Inflammatory macrophage (primary cell): ENCODE data around the gene ZNF48.
"Not testable (repeated sequence)": the region's sequence is repeated elsewhere in the genome, so short reads cannot be mapped to it uniquely, and the experiment has no call there.

Source experiments
- DNase-seq, 2 donors: peaks; one replicate each; pipeline ENCODE4 v3.0.0-alpha.2; 2020 to 2022

Gene ZNF48

DNA sequence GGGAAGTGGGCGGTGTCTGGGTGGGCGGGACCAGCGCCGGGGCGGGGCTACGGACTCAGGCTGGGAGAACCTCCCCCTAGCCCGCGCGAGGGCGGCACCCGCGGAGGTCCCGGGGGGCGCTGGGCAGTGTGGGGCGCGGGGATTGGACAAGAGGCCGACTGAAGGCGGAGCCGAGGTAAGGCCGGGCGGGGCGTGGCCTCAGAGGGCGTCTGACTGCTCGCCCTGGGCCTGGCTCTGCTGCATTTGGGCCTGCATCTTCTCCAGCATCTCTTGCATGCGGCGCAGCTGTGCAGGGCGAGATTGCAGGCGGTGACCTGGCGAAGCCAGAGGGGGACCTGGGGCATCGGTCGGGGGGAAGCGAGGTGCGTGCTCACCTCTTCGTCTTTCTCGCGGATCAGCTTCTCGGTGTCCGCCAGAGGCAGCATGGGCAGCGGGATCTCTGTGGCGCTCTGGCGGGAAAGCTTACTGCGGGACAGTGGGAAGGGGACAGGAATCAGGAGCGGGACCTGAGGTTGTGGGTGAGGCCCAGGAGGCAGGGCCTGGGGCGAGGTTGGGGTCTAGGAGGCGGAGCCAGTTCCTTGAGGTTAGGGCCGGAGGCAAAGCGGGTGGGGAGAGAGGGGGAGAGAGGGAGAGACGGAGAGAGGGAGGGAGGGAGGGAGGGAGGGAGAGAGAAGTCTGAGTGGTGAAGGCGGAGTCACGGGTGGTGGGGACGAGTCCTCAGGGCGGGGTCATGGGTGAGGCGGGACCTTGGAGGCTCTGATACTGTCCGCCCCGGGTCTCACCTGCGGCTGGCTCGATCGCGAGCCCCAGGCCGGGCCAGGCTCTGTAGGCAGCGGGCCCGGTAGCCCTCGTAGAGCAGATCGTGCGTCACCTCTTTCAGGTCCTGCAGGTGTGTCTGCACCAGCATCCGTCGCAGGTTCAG is 16.7 kb upstream of the ZNF48 start:
- DNase-seq: peak; percentile 98

DNA sequence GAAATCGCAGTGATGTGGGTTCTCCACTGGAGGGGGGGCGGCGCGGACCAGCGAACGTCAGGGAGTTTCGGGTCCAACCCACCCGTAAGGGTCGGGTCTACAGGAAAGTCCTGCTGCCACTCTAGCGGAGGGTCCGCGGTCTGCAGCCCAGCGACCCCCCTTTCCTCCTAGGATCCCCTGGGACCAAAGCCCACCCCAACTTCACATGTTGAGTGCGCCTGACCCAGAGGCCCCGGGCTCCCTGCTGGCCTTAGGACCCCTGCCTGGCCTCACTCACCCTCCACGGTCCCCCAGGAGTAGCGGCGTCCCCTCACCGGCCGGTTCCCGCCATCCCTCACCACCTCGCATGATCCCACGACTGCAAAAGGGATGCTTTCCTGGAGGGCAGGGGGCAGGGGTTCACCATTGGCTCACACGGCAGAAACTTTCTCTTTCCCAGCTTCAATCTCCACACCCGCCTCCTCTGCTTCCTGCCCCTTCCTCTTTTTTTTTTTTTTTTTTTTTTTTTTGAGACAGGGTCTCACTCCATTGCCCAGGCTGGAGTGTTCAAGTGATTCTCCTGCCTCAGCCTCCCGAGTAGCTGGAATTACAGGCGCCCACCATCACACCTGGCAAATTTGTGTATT is 15.9 kb upstream of the ZNF48 start:
- DNase-seq: no peak

DNA sequence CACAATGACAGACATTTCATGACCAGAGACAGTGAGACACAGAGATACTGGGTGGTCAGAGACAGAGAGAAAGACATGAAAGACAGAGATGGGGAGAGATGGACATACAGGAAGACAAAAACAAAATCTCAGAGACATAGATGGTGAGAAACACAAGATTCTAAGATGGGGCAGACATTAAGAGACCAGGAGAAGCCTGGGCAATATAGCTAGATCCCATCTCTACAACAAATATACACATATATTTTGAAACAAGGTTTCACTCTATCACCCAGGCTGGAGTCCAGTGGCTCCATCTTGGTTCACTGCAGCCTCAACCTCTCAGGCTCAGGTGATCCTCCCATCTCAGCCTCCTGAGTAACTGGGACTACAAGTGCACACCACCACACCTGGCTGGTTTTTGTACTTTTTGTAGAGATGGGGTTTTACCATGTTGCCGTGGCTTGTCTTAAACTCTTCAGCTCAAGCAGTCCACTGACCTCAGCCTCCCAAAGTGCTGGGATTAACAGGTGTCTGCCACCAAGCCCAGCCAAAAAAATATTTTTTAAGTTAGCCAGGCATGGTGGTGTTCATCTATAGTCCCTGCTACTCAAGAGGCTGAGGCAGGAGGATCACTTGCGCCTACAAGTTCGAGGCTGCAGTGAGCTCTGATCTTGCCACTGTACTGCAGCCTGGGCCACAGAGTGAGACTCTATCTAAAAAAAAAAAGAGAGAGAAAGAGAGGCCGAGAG is 15.0 kb upstream of the ZNF48 start:
- DNase-seq: no peak

DNA sequence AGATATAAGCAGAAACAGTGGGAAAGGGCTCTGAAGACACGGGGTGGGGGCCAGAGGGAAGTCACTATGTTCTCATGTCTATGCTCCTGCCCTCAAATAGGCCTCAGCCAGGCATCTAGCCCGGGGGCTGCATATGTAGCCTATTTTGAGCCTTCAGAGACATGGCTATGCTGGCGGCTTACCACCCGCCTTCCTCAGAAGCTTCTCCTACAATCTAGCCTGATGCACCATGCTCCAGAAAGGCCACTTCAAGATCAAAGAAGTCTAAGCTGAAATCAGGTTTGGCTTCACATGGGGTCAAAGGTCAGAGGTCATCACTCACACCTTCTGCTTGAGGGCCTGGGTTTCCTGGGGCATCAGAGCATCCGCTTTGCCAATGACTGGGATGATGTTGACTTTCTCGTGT is 14.4 kb upstream of the ZNF48 start:
- no peak for DNase-seq

DNA sequence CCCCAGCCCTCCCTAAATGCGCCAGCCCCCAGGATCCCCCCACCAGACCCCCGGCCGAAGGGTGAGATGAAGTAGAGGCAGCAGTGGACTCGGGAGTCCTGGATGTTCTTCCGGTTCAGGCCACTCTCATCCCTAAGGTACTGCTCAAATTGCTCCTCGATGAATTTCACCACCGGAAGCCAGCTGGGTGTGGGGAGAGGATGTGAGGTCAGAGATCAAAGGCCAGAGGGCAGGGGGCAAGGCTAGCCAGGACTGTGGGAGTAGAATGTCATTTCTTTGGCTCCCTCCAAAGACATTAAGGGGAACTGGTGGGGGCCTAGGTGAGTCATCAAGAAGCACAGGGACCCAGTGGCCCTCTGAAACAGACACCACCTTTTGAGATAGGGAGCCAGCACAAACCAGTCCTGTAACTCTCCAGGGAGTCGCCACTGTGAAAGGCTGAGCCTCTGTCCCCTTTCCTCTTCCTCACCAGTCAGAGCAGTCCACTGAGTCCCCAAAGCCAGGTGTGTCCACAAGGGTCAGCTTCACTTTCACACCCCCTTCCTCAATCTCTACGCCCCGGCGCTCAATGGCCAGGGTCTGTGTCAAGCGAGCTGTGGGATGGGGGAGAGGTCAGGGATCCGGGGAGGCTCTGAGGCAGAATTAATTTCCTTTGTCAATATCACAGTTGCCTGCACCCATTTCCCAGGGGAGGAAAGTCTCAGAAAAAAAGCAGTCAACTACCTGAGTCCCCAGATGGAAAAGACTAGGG is 13.8 kb upstream of the ZNF48 start:
- DNase-seq: no peak

DNA sequence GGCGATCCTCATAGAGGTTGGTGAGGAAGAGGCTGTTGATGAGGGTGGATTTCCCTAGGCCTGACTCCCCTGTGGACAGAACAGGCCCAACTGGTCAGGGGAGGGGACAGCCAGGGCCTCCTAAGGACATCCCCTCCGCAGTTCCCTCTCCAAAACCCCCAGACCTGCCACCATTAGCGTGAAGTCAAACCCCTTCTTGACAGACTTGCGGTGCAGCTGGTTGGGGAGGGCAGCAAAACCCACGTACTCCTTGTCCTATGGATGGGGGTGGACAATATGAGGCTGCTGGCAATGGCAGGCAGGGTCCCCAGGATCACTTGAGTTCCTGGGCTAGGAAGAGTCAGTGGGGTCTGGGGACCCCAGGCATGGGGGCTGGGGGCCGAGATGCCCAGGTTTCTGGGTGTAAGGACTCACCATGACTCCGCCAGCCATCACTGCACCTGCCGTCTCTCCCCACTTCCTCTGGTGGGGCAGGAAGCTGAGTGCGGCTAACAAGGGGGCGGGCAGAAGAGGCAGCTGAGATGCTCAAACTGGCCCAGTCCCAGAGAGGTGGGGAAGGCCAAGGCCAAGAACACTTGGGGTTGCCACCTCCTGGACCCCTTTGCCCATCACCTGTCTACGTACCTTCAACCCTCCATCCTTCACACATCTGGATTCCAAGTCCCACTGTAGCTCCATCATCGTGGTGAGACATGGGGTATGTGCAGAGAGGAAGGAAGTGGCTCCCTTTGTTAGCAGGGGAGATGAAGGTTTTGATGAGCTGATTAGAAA is 12.9 kb upstream of the ZNF48 start, which contains the start of gene SEPTIN1:
Gene SEPTIN1, minus strand, starts transcription at position 451 of the 771 bp plus-strand sequence. Its CDS starts 19 bp downstream, at position 432.
- DNase-seq: no peak

DNA sequence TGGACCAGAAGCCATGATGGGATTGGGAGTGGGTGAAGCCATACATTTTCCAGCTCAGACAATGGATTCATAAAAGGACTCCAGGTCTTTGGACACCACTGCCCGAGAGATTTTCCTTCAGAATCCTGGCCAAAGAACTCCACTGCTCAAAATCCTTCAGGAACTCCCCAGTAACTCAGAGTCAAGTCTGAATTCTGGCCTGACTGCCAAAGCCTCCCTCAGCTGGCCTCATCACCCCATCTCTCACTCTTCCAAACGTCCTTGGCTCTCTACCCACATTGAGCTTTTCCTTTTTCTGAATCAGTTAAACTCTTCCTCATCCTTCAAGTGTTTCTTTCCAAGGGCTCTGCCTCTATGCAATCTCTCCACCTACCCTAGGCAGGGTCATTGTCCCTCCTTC is 11.7 kb upstream of the ZNF48 start:
- no peak for DNase-seq

DNA sequence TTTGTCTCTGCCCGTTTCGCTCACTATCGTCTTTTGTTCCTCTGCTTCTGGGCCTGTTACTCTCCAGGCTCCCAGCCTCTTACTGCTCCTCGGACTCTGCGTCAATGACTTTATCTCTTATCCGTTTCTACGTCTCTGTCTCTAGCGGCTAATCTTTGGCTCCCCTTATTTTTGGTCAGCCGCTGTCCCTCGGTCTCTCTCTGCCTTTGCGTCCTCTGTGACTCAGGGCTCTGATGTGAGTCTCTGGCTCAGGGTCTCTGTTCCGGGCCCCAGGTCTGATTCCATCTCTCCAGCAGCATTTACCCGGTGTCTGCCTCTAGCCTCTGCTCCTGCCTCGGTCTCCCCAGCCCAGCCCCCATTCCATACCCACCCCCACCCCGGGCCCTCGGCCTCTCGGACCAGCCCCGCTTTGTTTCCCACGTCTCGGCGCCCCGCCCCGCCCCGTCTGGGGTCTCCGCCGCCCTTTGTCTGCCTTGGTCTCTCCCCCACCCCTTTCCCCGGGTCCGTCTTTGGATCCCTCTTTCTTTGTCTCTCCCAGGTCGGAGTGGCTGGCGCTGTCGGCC is 547 bp upstream of the ZNF48 start:
- no peak for DNase-seq

DNA sequence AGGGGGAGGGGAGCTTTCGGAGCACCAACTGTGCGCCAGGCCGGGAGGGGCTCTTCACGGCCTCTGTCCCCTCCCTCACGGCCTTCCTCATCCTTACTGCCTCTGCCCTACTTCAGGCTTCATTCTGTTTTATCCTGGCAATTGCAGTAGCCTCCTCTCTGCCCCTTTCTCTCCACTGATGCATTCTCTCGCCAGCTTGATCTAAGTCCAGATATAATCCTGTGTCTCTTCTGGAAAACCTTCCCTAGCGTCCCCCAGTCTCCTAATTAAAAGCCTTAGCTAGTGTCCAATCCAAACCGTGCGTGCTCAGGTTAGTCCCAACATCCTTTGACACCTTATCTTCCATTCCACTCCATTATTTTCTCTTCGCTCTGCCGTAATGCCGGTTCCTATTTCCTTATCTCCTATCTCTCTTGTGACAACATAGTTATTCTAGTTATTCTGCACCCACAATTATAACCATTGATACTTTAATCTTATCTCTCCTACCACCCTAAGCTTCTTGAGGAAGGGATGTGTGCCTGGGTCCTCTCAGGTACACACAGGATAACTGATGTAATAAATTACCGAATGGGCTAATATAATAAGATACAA is 869 bp downstream of the ZNF48 start:
- no peak for DNase-seq

DNA sequence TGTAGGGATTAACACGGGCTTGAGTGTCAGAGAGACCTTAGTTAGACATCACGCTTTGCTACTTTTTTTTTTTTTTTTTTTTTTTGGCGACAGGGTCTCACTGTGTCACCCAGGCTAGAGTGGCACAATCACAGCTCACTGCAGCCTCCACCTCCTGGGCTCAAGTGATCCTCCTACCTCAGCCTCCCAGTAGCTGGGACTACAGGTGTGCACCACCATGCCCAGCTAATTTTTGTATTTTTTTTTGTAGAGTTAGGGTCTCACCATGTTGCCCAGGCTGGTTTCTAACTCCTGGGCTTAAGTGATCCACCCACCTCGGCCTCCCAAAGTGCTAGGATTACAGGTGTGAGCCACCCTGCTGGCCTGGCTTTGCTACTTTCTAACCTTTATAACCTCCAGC is 1.4 kb downstream of the ZNF48 start:
- DNase-seq: not testable (repeated sequence)

DNA sequence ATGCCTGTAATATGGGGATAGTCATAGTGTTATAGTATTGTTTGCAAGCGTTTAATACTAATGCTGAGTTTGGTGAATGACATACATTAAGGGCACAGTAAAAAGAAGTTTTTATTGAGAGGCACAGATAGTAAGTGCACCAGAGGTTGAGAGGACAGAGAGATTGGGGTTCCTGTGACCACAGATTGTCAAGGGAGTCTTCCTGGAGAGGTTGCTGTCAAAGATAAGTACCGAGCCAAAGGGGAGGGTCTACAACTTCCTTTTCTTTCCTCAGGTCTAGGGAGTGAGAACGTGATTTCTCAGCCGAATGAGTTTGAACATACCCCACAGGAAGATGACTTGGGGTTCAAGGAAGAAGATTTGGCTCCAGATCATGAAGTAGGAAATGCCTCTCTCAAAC is 1.8 kb downstream of the ZNF48 start:
- DNase-seq: no peak

DNA sequence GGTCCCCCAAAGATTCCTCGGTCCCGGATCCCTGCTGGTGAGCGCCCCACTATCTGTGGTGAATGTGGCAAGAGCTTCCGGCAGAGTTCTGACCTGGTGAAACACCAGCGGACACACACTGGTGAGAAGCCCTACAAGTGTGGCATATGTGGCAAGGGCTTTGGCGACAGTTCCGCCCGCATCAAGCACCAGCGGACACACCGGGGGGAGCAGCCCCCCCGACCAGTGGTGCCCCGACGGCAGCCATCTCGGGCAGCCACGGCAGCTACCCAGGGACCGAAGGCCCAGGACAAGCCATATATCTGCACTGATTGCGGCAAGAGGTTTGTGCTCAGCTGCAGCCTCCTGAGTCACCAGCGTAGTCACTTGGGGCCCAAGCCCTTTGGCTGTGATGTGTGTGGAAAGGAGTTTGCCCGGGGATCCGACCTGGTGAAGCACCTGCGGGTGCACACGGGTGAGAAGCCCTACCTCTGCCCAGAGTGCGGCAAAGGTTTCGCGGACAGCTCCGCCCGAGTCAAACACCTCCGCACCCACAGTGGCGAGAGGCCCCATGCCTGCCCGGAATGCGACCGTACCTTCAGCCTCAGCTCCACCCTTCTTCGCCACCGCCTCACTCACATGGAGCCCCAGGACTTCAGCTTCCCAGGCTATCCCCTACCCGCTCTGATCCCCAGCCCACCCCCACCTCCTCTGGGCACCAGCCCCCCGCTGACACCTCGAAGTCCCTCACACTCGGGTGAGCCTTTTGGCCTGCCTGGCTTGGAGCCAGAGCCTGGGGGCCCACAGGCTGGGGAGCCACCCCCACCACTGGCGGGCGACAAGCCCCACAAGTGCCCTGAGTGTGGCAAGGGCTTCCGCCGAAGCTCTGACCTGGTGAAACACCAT is 2.8 kb downstream of the ZNF48 start:
- DNase-seq: no peak

DNA sequence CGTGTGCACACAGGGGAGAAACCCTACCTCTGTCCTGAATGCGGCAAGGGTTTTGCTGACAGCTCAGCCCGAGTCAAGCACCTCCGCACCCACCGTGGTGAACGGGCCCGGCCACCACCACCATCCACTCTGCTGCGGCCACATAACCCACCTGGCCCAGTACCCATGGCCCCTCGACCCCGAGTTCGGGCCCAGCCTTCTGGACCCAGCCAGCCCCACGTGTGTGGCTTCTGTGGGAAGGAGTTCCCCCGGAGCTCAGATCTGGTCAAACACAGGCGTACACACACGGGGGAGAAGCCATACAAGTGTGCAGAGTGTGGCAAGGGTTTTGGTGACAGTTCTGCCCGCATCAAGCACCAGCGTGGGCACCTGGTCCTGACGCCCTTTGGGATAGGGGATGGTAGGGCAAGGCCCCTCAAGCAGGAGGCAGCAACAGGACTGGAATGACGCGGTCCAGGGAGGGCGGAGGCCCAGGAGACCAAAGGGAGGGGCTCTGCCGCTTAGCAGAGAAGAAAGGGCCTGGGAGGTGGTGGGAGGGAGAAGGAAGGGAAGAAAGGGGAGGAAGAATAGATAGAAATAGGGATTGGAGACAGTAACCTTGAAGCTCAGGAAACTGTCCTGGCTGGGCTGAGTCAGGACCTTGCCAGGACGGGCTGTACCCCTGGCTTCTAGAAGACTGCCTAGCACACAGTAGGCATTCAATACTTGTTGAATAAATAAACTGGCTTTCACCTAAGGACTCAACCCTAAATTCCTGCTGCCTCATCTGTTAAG is 3.6 kb downstream of the ZNF48 start:
- no peak for DNase-seq

DNA sequence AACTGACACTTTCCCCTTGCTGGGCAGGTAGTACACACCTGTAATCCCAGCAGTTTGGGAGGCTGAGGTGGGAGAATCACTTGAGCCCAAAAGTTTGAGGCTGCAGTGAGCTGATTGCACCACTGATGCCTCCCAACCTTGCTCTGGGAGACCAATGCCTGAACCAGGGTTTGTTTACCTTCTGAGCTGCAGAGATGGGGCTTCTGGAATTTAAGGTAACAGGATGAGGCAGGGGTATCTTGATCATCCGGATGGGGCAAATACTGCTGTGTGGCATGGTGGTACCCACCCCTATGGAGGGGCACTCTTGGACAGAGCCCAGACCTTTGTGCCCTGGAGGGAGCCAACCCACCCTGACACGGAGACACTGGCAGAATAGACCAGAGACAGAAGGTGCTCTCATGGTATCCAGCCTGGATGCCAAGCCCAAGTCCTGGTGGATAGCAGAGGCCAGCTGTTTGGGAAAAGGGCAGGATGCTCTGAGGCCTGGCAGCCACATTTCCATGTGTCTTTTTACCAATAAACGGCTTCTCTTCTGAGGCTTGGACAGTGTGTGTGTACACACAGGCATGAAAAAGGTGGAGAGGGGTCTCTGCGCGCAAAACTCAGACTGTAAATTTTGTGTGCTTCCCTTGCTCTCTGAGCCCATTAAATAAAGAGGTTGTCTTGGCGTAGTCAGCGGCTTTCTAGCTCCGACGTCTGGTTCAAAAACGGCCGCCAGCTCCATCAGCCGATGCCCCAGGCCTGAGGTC is 4.4 kb downstream of the ZNF48 start:
- no peak for DNase-seq

DNA sequence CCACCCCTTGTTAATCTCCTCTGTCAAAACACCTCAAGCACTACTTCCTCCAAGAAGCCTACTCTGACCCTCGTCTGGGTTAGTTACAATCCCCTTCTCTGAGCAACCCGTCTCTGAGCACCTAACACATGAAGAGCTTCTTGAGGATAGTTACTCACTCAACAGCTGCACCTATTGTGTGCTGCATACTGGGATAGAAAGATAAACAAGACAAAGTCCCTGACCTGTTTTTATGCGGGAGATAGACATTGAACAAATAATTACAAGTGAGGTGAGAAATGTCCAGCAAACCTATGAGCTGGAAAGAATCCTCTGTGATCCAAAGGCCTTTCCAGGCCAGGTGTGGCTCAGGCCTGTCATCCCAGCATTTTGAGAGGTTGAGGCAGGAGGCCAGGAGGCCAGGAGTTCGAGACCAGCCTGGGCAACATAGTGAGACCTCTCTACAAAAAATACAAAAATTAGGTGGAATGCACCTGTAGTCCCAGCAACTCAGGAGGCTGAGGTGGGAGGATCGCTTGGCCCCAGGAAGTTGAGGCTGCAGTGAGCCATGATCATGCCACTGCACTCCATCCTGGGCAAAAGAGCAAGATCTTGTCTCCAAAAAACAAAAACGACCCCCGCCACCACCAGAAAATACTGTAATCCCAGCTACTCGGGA is 6.7 kb downstream of the ZNF48 start:
- DNase-seq: no peak

DNA sequence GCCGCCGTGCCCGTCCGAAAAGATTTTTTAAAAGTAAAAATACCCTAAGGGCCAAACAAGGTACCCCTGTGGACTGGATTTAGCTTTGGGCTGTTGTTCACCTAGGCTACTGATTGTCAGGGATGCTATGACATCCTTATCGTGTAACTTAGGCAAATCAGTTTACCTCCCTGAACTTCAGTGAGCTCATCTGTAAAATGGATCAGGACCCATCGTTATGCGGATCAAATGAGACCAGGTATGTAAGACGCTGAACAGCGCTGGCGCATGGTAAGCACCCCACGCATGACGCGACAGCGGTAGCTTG is 11.5 kb downstream of the ZNF48 start:
- DNase-seq: no peak

DNA sequence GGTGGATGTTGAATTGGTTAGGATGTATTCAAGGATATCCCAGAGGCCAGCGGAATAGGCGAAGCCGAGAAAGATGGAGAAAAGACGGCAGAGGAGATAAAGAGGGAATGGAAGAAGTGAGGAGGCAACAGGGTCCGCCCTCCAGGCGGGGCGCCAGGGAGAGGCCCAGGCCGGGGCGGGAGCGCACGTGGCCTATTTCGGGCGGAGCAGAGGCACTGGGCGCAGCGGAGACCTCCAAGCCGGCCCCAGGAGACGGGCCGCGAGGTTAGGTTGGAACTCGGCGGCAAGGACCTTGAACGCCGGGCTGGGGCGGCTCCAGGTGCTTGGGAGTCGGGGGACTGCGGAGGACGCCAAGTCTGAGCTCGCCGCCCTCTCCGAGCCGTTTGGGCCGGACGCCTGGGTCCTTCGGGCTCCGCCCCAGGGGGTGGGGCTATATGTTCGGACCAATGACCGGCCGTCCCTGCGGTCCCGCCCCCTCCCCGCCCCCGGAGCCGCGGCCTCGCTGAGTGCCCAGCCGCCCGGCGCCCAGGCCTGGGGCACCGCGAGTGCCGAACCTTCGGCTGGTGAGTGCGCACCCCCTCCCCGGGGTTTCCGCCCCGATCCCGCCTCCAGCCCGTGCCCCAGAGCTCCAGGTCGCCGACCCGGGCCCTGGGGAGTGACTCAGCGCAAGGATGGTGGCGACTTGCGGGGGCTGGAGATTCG is 12.0 kb downstream of the ZNF48 start, which contains the start of gene ZNF771:
Gene ZNF771, plus strand, starts transcription at position 505 of the 702 bp plus-strand sequence. CDS start 448 bp downstream, outside the sequence.
- DNase-seq: peak; percentile 80 to 87
